MM.1S (cell line): ENCODE data around the gene ADIPOR2.
"Not testable (repeated sequence)": the region's sequence is repeated elsewhere in the genome, so short reads cannot be mapped to it uniquely, and the experiment has no call there.

ENCODE experiments used
- DNase-seq: peaks from one replicate; pipeline ENCODE4 v3.0.0-alpha.2; 2015
- H2AFZ ChIP-seq: fragments of 300-600 bp; sonication (generic); 2 replicates; pipeline ENCODE4 v1.6.0; 2016; ENCODE audit warnings: antibody characterized with exemption, low read length
- H3F3A ChIP-seq: fragments of 300-600 bp; sonication (generic); 2 replicates; pipeline ENCODE4 v1.6.1; 2016; ENCODE audit warnings: mild to moderate bottlenecking, antibody characterized with exemption, low read length, moderate library complexity, mixed read lengths; ENCODE audit not compliant: insufficient read depth
- H3K27ac ChIP-seq: fragments of 300-600 bp; sonication (generic); 2 replicates; pipeline ENCODE4 v1.5.1; 2016; ENCODE audit warnings: mild to moderate bottlenecking, low read length
- H3K27me3 ChIP-seq: fragments of 300-600 bp; sonication (generic); replicated peaks from 2 replicates; pipeline ENCODE4 v1.6.0; 2016; ENCODE audit warnings: low read length; ENCODE audit not compliant: insufficient read depth
- H3K36me3 ChIP-seq: fragments of 300-600 bp; sonication (generic); replicated peaks from 2 replicates; pipeline ENCODE4 v1.6.1; 2016; ENCODE audit warnings: mild to moderate bottlenecking, low read length, mixed read lengths; ENCODE audit not compliant: insufficient read depth
- H3K4me1 ChIP-seq: fragments of 300-600 bp; sonication (generic); 2 replicates; pipeline ENCODE4 v1.6.1; 2016; ENCODE audit warnings: low read length, mixed read lengths
- H3K4me2 ChIP-seq: fragments of 300-600 bp; sonication (generic); 2 replicates; pipeline ENCODE4 v1.6.0; 2016; ENCODE audit warnings: low read depth, low read length
- H3K4me3 ChIP-seq: fragments of 300-600 bp; sonication (generic); 2 replicates; pipeline ENCODE4 v1.5.1; 2016; ENCODE audit warnings: low read length, mixed read lengths
- H3K79me2 ChIP-seq: fragments of 300-600 bp; sonication (generic); 2 replicates; pipeline ENCODE4 v1.6.1; 2016; ENCODE audit warnings: mixed run types, low read length, mixed read lengths
- H3K9ac ChIP-seq: fragments of 300-600 bp; sonication (generic); 2 replicates; pipeline ENCODE4 v1.6.1; 2016; ENCODE audit warnings: low read length, mixed read lengths
- H3K9me2 ChIP-seq: fragments of 300-600 bp; sonication (generic); replicated peaks from 2 replicates; pipeline ENCODE4 v1.6.1; 2016; ENCODE audit warnings: mild to moderate bottlenecking, low read length, mixed read lengths; ENCODE audit not compliant: insufficient read depth
- H3K9me3 ChIP-seq: fragments of 300-600 bp; sonication (generic); replicated peaks from 2 replicates; pipeline ENCODE4 v1.6.1; 2016; ENCODE audit warnings: mild to moderate bottlenecking, low read length, mixed read lengths; ENCODE audit not compliant: insufficient read depth
- H4K20me1 ChIP-seq: fragments of 300-600 bp; sonication (generic); 2 replicates; pipeline ENCODE4 v1.6.1; 2016; ENCODE audit warnings: mild to moderate bottlenecking, low read length, moderate library complexity, mixed read lengths; ENCODE audit not compliant: insufficient read depth
- CTCF ChIP-seq: fragments of 300-600 bp; sonication (generic); IDR thresholded peaks from 2 replicates; pipeline ENCODE4 v1.5.1; 2016; ENCODE audit warnings: antibody characterized with exemption, low read length, mixed read lengths
- EZH2 ChIP-seq: fragments of 300-600 bp; sonication (generic); optimal IDR thresholded peaks from 2 replicates; pipeline ENCODE3; 2017; ENCODE audit warnings: low read depth, mild to moderate bottlenecking, antibody characterized with exemption, low read length, mixed read lengths
- EZH2phosphoT487 ChIP-seq: fragments of 300-600 bp; sonication (generic); IDR thresholded peaks from 2 replicates; pipeline ENCODE4 v1.6.1; 2018; ENCODE audit warnings: antibody characterized with exemption, low read length

ADIPOR2 gene

GRCh38 chr12:1816730-1817348 lies 126.0 kb downstream of the ADIPOR2 start:
- no peak overlapping the region for H2AFZ ChIP-seq
- H3K27me3 ChIP-seq = peaks cover 77% of the 10 kb centered on the region
- H3K4me3 ChIP-seq = no peak overlapping the region
- no peaks in the 10 kb centered on the region for H3K9me2 ChIP-seq
- H3K4me2 ChIP-seq = no peak overlapping the region
- H4K20me1 ChIP-seq = no peaks in the 10 kb centered on the region
- no peaks in the 10 kb centered on the region for H3K9me3 ChIP-seq
- TF ChIP-seq EZH2phosphoT487 (no peak), CTCF (no peak), EZH2 (no peak)
- no peaks in the 10 kb centered on the region for H3F3A ChIP-seq
- H3K79me2 ChIP-seq = no peaks in the 10 kb centered on the region
- H3K36me3 ChIP-seq = no peaks in the 10 kb centered on the region
- DNase-seq = no peak
- H3K4me1 ChIP-seq = 0 out of 2 replicates have a peak, but pooled peaks cover 8% of the 10 kb centered on the region
- no peak overlapping the region for H3K9ac ChIP-seq
- no peak overlapping the region for H3K27ac ChIP-seq

GRCh38 chr12:1817928-1818327 lies 127.1 kb downstream of the ADIPOR2 start:
- H3K4me3 ChIP-seq, H2AFZ ChIP-seq, H3K27ac ChIP-seq, H3K9ac ChIP-seq, H4K20me1 ChIP-seq, H3K79me2 ChIP-seq, H3K4me2 ChIP-seq, DNase-seq, H3F3A ChIP-seq, H3K4me1 ChIP-seq, H3K9me2 ChIP-seq, H3K9me3 ChIP-seq, H3K36me3 ChIP-seq: not testable (repeated sequence)
- peaks cover 85% of the 10 kb centered on the region for H3K27me3 ChIP-seq

GRCh38 chr12:1819050-1819449 lies 128.2 kb downstream of the ADIPOR2 start:
- Histone ChIP-seq H3K27ac (no peak overlapping the region), H4K20me1 (no peaks in the 10 kb centered on the region), H3K4me3 (no peak overlapping the region), H3K9ac (no peak overlapping the region), H3F3A (no peaks in the 10 kb centered on the region), H3K36me3 (no peaks in the 10 kb centered on the region), H3K27me3 (peaks cover 85% of the 10 kb centered on the region), H3K79me2 (no peaks in the 10 kb centered on the region), H3K9me3 (no peaks in the 10 kb centered on the region), H3K4me2 (no peak overlapping the region), H3K9me2 (no peaks in the 10 kb centered on the region), H3K4me1 (no peaks in the 10 kb centered on the region), H2AFZ (no peak overlapping the region)
- TF ChIP-seq EZH2 = no peak
- TF ChIP-seq CTCF = no peak
- no peak for TF ChIP-seq EZH2phosphoT487
- no peak for DNase-seq

- Histone ChIP-seq H4K20me1 (no peaks in the 10 kb centered on the region), H3F3A (no peaks in the 10 kb centered on the region), H3K9me2 (no peaks in the 10 kb centered on the region), H3K79me2 (no peaks in the 10 kb centered on the region), H3K4me3 (no peak overlapping the region), H2AFZ (no peak overlapping the region), H3K27ac (no peak overlapping the region), H3K9ac (no peak overlapping the region), H3K4me2 (no peak overlapping the region), H3K27me3 (peaks cover 85% of the 10 kb centered on the region), H3K9me3 (no peaks in the 10 kb centered on the region), H3K4me1 (no peaks in the 10 kb centered on the region), H3K36me3 (no peaks in the 10 kb centered on the region)
- DNase-seq = no peak
- TF ChIP-seq EZH2 = no peak
- TF ChIP-seq CTCF = no peak
- no peak for TF ChIP-seq EZH2phosphoT487
Observed at GRCh38 chr12:1819571-1819970, 128.7 kb downstream of the ADIPOR2 start.
